ENCODE results near the gene ATPAF1.
"Not testable (repeated sequence)": the region's sequence is repeated elsewhere in the genome, so short reads cannot be mapped to it uniquely, and the experiment has no call there.

Gene ATPAF1

GRCh38 chr1:46670134-46670533, 2.0 kb upstream of the ATPAF1 start:
- no peak for DNase-seq (ENCODE audit: low spot score)
- no peak for TF ChIP-seq CTCF (IDR thresholded peaks at IDR 0.05; ENCODE audit: extremely low read depth, missing control alignments)

- no peak for TF ChIP-seq CTCF (IDR thresholded peaks at IDR 0.05; ENCODE audit: extremely low read depth, missing control alignments)
- no peak for DNase-seq (ENCODE audit: low spot score)
These were observed 2.2 kb downstream of the ATPAF1 start for GRCh38 chr1:46665983-46666382.

- not testable (repeated sequence) for DNase-seq (ENCODE audit: low spot score)
These were observed 5.2 kb downstream of the ATPAF1 start for GRCh38 chr1:46662919-46663318.

- peak; percentile 49 for DNase-seq (ENCODE audit: low spot score)
These were observed 8.0 kb downstream of the ATPAF1 start for GRCh38 chr1:46660116-46660515.

GRCh38 chr1:46659307-46659870, 8.8 kb downstream of the ATPAF1 start:
- DNase-seq (ENCODE audit: low spot score): no peak
- TF ChIP-seq CTCF (IDR thresholded peaks at IDR 0.05; ENCODE audit: extremely low read depth, missing control alignments): no peak

- DNase-seq (ENCODE audit: low spot score): no peak
- TF ChIP-seq CTCF (IDR thresholded peaks at IDR 0.05; ENCODE audit: extremely low read depth, missing control alignments): no peak
These were observed 10.4 kb downstream of the ATPAF1 start for GRCh38 chr1:46657775-46658174.

- TF ChIP-seq CTCF (IDR thresholded peaks at IDR 0.05; ENCODE audit: extremely low read depth, missing control alignments): no peak
- no peak for DNase-seq (ENCODE audit: low spot score)
These were observed 11.5 kb downstream of the ATPAF1 start for GRCh38 chr1:46656643-46657042.

GRCh38 chr1:46655848-46656247, 12.3 kb downstream of the ATPAF1 start:
- DNase-seq (ENCODE audit: low spot score): no peak
- no peak for TF ChIP-seq CTCF (IDR thresholded peaks at IDR 0.05; ENCODE audit: extremely low read depth, missing control alignments)

GRCh38 chr1:46654698-46655097, 13.5 kb downstream of the ATPAF1 start:
- DNase-seq (ENCODE audit: low spot score): not testable (repeated sequence)
